ENCODE results near the gene MEF2D. TPM values are rescaled to one million over a fixed set of nuclear protein-coding genes. Genes with fewer than 3 reads are reported as not detected.
A peak's percentile ranks its signal among the peaks of the same experiment; 100 is the strongest.

The MEF2D gene
- total RNA-seq, 1 donor from 2014 or later, result 51.0 TPM

DNA sequence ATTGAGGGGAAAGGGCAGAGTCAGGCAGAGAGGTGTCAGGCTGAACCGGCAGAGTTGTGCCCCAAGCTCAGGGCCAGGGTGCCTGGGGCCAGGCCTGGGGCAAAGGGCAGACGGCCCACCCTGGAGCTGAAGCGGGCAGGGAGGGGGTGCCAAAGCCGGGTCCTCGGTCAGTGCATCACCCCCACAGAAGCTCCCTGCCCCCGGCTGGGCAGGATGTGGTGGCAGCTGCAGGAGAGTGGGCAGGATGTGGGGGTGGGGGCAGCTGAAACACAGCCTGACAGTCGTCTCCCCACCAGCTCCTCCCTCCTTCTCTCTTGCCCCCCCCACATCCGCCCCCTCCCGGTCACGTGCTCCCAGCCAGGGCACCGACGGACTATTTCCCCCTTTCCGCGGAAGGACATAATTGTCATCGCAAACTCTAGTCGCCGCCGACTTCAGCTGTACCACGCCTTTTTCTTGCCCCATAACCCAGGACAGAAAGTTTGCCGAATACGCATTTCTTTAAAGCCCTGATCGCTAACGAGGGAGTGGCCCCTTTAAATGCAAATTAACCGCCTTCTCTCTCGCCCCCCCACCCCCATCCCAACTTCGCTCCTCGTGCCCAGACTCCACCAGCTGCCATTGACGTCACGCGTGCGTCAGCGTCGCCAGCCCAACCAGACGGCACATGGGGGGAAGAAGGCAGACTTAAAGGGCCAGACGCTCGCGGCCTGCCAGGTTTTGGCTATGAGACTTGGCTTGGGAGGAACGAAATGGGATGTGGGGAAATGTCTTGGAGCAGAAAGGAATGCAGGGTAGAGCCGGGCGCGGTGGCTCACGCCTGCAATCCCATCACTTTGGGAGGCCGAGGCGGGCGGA lies 4.5 kb upstream of the MEF2D start:
- TF ChIP-seq, protein P1, sequence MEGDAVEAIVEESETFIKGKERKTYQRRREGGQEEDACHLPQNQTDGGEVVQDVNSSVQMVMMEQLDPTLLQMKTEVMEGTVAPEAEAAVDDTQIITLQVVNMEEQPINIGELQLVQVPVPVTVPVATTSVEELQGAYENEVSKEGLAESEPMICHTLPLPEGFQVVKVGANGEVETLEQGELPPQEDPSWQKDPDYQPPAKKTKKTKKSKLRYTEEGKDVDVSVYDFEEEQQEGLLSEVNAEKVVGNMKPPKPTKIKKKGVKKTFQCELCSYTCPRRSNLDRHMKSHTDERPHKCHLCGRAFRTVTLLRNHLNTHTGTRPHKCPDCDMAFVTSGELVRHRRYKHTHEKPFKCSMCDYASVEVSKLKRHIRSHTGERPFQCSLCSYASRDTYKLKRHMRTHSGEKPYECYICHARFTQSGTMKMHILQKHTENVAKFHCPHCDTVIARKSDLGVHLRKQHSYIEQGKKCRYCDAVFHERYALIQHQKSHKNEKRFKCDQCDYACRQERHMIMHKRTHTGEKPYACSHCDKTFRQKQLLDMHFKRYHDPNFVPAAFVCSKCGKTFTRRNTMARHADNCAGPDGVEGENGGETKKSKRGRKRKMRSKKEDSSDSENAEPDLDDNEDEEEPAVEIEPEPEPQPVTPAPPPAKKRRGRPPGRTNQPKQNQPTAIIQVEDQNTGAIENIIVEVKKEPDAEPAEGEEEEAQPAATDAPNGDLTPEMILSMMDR (IDR thresholded peaks at IDR 0.05), result peak; percentile 7
- DNase-seq (peak; percentile 100), ATAC-seq (peak; percentile 61 to 74)
- Histone ChIP-seq H3K4me1 (peaks cover 69% of the 10 kb centered on the region), H3K4me3 (peak overlapping the region; percentile 43), H3K9me3 (no peaks in the 10 kb centered on the region), H3K27ac (peak overlapping the region; percentile 100), H3K36me3 (no peaks in the 10 kb centered on the region), H3K27me3 (ENCODE audit: low read depth) (no peaks in the 10 kb centered on the region)
- intact Hi-C loops (cut with DNase I), result no loop called here

DNA sequence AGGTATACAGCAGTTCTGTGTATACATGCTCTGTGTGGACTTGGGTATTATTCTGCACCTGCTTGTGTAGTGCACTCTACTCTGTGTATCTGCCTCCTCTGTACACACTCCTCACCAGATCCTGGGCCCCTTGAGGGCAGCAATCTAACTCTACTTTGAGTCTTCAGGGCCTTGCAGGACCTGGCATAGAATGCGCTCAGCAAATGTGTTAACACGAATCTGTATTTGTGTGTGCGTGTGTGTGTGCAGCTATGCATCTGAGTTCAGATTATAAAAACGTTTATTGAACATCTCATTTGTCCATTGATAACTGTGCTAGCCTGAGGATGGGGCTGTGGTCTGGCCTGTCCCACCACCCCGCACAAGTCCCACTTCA lies 3.9 kb upstream of the MEF2D start:
- H3K27me3 ChIP-seq (ENCODE audit: low read depth), result no peaks in the 10 kb centered on the region
- no peaks in the 10 kb centered on the region for H3K36me3 ChIP-seq
- H3K4me1 ChIP-seq, result peaks cover 63% of the 10 kb centered on the region
- ATAC-seq (no peak), DNase-seq (no peak)
- H3K27ac ChIP-seq, result peak overlapping the region; percentile 100
- intact Hi-C loops (cut with DNase I), result no loop called here
- no peaks in the 10 kb centered on the region for H3K9me3 ChIP-seq
- TF ChIP-seq, protein P1 (IDR thresholded peaks at IDR 0.05), result no peak
- H3K4me3 ChIP-seq, result peak overlapping the region; percentile 43

DNA sequence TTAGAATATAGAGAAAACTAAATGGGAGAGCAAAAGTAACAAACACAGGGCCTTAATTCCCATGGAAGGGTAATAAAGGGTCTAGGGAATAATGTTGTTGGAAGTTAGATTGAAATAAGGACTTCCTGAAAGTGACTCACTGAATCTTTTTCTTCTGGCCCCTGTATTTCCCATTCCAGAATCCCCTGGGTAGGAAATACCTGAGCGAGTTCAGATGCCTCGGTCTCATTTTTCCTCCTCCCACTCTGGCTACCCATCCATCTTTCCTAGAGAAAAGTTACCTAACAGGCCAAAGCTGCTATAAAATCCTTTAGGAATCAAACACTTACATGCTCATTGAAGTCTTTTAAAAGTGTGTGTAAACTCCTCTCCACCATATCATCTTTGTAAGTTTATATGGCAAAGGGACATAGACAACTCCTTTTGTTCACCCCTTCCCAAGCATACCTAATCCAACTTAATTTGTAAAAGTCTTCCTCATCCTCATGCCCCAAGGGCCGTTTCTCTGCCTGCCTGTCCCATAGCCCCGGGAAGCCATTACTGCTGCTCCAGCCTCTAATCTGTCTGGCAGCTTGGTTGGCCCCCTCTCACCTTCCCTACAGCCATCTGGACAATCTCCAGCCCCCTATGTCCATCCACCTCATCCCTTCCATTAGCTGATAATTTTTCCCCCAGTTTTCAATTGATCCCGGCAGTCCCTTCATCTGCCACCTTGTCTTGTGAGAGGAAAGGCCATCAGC lies 3.3 kb upstream of the MEF2D start:
- Histone ChIP-seq H3K27ac (peak overlapping the region; percentile 100), H3K36me3 (no peaks in the 10 kb centered on the region), H3K4me1 (peaks cover 61% of the 10 kb centered on the region), H3K4me3 (peak overlapping the region; percentile 43), H3K27me3 (ENCODE audit: low read depth) (no peaks in the 10 kb centered on the region), H3K9me3 (no peaks in the 10 kb centered on the region)
- TF ChIP-seq, protein P1 (IDR thresholded peaks at IDR 0.05), result no peak
- DNase-seq (no peak), ATAC-seq (no peak)
- intact Hi-C loops (cut with DNase I), result no loop called here

DNA sequence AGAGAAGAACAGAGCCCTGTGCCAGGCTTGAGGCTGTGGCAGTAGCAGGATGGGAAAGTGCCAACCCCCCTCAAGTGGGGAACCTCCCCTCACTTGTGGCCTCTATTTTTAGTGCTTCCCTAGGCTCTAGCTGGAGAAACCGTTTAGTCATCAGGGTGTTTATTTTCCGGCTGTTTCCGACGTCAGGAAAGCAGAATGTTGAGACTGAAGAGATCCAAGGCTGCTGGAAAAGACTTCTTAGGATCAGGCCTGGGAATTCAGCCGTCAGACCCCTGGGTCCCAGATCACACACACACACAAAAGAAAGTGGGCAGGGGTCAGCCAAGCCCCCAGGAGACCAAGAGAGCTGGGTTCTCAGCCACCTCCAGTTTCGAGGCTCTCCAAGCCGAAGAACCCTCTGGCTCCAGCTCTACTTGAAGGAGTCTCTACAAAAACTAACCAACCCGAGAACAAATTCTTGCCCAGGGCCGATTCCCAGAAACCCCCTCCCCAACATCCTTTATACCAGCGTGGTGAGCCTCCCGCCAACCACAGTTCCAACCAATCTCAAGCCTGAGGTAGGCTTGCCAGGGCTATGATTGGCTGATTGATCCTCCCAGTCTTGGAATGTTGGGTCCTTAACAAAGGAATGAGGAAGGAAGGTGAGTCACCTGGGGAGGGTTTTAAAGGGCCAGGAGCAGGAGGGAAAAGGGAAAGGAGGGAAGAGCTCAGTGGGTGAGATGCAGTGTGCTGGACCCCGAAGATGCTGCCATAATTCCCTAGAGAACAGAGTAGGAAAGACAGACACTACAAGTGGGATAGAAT lies 2.5 kb upstream of the MEF2D start:
- intact Hi-C loops (cut with DNase I), result no loop called here
- Histone ChIP-seq H3K27ac (peak overlapping the region; percentile 100), H3K27me3 (ENCODE audit: low read depth) (no peaks in the 10 kb centered on the region), H3K36me3 (no peaks in the 10 kb centered on the region), H3K4me1 (peaks cover 61% of the 10 kb centered on the region), H3K9me3 (no peaks in the 10 kb centered on the region), H3K4me3 (peak overlapping the region; percentile 45)
- TF ChIP-seq, protein P1 (IDR thresholded peaks at IDR 0.05), result no peak
- DNase-seq (peak; percentile 84), ATAC-seq (peak; percentile 36 to 60)

DNA sequence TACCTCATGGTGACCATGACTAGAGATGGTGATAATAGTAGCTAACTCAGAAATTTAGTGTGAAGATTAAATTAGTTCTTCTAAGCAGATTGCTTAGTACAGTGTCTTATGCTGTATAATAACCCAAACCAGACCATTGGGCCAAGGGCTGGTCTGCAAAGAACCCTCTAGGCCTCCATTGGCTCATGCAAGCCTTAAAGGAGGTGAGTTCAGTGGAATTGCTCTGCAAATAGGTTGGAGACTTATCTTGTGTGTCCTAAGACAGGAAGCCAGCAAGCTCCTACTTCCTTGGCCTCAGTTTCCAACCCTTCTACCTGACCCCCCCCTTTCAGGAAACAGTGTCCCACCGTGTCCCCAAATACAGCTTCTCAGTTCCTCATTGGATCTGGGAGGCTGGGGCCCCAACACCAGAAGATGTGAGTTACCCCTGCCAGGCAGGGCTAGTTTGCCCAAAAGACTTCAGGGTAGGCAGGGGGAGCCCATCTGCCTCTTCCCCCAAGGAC lies 1.9 kb upstream of the MEF2D start:
- ATAC-seq, result no peak
- intact Hi-C loops (cut with DNase I), result no loop called here
- H3K4me3 ChIP-seq, result peak overlapping the region; percentile 88

More for the DNA sequence above, 1.9 kb upstream of the MEF2D start:
- no peak for DNase-seq
- TF ChIP-seq, protein P1 (IDR thresholded peaks at IDR 0.05), result no peak
- H3K36me3 ChIP-seq, result no peaks in the 10 kb centered on the region
- peak overlapping the region; percentile 100 for H3K27ac ChIP-seq
- H3K4me1 ChIP-seq, result peaks cover 64% of the 10 kb centered on the region
- no peaks in the 10 kb centered on the region for H3K9me3 ChIP-seq
- no peaks in the 10 kb centered on the region for H3K27me3 ChIP-seq (ENCODE audit: low read depth)
